GM19324 (cell line): ENCODE results near the gene PRDX6.
"Not testable (repeated sequence)": the region's sequence is repeated elsewhere in the genome, so short reads cannot be mapped to it uniquely, and the experiment has no call there.

ENCODE experiments used
- ATAC-seq: cut with Tn5 transposase; IDR thresholded peaks from one replicate; pipeline ENCODE4 v1.9.1; 2021; ENCODE audit warnings: mild to moderate bottlenecking, moderate library complexity; ENCODE audit not compliant: unreplicated experiment, low FRiP score

The PRDX6 gene

GRCh38 chr1:173493125-173493524 is 16.0 kb downstream of the PRDX6 start:
- not testable (repeated sequence) for ATAC-seq

- no peak for ATAC-seq
Observed at GRCh38 chr1:173495609-173496267, 18.6 kb downstream of the PRDX6 start.

- ATAC-seq = no peak
Observed at GRCh38 chr1:173496757-173497320, 19.7 kb downstream of the PRDX6 start.

- no peak for ATAC-seq
Observed at GRCh38 chr1:173499729-173500128, 22.6 kb downstream of the PRDX6 start.

DNA sequence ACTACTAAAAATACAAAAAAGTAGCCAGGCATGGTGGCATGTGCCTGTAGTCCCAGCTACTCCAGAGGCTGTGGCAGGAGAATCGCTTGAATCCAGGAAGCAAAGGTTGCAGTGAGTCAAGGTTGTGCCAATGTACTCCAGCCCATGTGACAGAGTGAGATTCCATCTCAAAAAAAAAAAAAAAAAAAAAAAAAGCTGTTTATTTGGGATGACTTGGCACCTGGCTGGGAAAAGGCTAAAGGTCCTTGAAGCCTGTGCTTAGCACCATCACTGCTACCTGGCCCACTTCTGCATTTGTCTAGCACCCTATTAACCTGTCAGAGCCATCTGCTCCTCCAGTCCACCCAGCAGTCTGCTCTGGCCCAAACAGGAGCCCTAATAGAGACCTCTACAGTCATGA is 25.0 kb downstream of the PRDX6 start:
- ATAC-seq = no peak

DNA sequence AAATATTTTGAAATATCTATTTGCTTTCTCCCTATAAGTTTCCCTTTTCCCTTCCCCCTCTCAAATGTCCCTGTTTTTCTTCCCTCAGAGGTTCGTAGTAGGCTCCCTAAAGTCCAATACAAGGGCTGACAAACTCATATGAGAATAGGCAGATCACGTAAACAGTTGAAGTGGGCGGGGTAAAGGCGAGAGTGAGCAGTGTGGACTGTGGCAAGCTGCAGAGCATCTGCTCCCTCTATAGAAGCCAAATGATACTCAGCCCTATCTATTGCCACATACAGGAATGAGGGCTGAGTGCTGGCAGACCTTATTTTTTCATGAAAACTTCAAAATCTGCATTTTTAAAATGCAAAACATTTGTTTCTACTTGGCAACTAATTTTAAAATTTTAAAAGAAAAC is 26.3 kb downstream of the PRDX6 start:
- ATAC-seq = no peak

DNA sequence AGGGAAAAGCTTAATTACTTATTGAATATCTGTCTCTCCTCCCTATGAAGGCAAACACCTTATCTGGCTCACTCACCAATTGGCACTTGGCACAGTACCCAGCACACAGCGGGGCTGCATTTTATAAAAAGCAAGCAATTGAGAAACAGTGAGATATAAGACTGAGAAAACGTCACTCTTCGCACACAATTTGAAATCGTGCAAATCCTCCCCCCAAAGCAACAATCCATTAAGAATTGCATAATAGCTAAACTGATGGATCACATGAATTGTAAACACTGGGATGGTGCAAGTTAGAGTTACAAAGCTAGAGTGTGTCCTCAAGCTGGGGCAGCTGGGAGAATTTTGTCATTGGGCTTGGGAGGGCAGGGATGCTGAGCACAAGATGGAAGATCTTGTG is 27.1 kb downstream of the PRDX6 start:
- ATAC-seq = no peak

- no peak for ATAC-seq
Observed at GRCh38 chr1:173505391-173505790, 28.3 kb downstream of the PRDX6 start.

- no peak for ATAC-seq
Observed at GRCh38 chr1:173506437-173506836, 29.3 kb downstream of the PRDX6 start.

- no peak for ATAC-seq
Observed at GRCh38 chr1:173507205-173507846, 30.2 kb downstream of the PRDX6 start.

DNA sequence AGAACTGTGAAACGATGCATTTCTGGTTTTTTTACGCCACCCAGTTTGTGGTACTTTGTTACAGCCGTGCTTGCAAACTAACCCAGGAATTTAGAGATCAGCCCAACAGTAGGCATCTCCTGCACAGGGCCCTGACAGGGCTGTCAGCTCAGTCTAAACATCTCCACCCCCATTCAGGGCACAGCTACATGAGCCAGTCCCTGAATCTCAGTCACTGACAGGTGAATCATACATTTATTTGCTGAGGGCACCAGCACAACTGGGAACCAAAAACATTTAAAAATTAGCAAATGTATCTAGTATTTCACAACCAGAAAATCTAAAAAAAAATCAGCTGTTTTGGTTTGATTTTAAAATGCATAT is 30.7 kb downstream of the PRDX6 start:
- ATAC-seq = no peak

DNA sequence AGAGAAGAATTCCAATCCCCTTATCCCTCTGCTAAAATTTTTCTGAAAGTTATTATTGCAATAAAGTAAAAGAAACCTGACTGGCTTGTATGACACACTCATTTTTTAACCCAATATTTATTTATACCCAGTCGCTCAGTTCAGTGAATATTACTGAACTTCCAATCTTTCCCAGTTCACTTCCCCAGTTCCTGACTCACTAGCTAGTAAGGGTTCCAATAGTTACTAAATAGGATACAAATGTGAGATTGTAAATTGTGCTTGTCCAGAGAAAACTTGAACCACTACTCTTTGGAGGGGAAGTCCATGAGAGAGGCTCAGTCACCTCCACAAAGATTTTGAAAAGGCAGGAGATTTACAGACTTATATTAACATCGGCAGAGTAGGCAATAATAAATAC is 31.4 kb downstream of the PRDX6 start:
- ATAC-seq = no peak

DNA sequence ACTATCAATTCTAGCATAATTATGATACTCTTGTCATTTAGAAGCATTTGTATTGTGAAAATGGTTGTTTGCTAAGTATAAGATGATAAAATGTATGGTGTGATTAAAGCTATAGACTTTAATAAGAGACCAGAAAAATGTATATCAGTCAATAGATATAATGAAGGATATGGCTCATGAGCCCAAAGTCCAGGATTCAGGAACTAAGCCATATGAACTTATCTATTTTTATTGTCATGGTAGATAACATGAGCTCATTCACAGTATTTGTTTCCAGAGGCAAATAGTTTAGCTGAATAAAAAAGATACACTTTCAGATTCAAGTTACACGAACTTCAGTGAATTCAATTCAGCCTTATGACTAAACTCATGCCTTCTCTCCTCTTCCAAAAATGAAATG is 32.7 kb downstream of the PRDX6 start:
- no peak for ATAC-seq

GRCh38 chr1:173514503-173514902 is 37.4 kb downstream of the PRDX6 start:
- not testable (repeated sequence) for ATAC-seq

DNA sequence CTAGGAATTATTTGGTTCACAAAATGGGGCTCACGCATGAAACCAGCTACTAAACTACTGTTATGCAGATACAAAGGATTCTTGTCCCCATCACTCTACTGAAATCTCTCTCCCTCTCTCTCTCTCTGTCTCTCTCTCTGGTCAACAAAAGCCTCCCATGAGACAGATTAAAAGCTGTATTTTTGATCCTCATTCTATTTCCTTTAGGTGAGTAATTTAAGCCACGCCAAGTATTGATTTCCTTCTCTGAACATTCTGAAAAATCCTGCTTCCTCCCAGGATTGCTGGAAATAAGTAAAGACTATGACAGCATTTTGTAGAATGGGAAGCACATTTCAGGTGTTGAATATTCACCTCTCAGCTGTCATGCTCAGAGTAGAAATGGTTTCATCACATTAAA is 43.7 kb downstream of the PRDX6 start:
- no peak for ATAC-seq

DNA sequence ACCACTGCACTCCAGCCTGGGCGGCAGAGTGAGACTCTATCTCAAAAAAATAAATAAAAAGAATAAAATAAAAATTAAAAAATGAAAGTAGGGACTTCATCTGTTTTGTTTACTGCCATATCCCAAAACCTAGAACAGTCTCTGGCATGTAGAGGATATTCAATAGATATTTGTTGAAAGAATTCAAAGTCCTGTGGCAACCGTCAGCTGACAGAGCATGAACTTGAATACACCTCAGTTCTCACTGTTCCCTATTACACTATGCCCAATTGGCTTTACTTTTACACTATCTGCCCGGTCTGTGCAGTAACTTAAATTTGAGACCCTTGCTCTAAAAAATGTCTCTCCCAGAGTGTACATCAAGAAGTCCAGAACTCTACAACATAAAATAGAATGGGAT is 46.2 kb downstream of the PRDX6 start:
- no peak for ATAC-seq

GRCh38 chr1:173525926-173526325 is 48.8 kb downstream of the PRDX6 start:
- ATAC-seq = no peak

DNA sequence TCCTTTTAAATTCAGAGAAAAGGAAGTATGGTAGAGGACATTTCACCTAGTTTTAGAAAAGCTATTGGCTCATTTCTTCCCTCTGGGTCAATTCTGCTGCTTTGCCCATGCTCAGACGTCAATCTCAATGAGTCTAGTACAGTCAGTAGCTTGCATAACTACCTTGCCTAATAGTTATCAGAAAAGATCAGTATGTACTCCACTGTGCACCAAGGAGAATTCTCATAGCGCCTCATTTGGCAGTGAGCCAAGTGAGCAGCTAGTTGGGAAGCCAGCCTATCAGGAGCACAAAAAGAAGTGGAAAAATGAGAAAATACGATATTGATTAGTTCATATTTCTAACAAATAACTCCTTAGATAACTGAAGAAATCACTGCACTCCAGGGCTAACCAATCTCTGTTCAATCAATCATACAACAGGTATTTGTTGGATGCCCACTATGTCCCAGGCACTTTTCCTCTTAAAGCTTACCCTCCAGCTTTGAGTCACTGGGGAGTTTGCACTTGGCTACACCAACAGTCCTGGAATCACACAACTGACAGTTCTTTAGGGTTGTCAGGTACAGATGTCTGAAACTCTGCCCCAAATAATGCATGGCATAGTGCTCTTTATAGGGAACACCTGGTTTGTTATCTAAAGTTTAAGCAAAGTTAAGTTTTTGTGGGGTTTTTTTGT is 50.2 kb downstream of the PRDX6 start:
- no peak for ATAC-seq

DNA sequence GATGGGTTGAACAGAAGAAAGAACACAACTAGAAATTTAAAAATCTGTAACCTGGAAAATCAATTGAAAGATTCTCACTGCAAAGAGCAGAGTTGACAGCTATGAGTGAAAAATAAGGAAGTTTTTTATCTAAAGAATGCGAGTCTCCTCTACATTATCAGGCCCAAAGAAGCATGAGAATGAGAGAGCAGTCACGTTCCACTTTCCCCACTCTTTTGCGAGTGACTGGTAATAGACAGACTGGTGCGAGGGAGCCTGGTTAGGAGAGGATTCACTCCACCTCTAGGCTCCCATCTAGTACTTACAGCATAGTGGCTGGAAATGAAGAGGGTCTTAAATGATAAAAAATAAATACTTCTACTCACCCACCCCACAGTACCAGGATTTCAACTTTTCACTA is 52.0 kb downstream of the PRDX6 start:
- ATAC-seq = no peak

- ATAC-seq = no peak
Observed at GRCh38 chr1:173530795-173531693, 53.9 kb downstream of the PRDX6 start.

DNA sequence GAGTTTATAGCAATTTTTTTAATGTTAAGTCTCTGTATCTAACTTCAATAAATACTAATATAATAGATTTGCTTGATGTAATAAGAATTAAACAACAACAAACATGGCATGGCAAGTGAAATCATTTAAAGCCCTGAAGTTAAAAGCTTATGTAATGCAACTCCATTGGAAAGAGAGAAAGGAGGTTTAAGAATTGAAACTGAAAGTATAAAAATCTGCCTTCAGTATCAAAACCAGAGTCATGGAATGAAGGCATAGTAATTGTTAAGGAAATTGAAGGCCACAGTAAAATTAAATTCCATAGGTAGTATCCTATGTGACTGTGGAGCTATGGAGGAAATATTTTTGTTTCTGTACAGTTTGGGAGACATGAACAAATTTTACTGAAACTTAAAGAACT is 55.1 kb downstream of the PRDX6 start:
- no peak for ATAC-seq
